ENCODE data around the gene MBD4.

MBD4 gene

GRCh38 chr3:129432671-129433070 is 7.1 kb downstream of the MBD4 start:
- in situ Hi-C loops (cut with MboI; ENCODE audit: low sequenced_read_pairs), result no loop called here

GRCh38 chr3:129432036-129432435 is 7.7 kb downstream of the MBD4 start:
- in situ Hi-C loops (cut with MboI; ENCODE audit: low sequenced_read_pairs), result no loop called here

- in situ Hi-C loops (cut with MboI; ENCODE audit: low sequenced_read_pairs), result no loop called here
Measured at GRCh38 chr3:129429602-129430001, 10.1 kb downstream of the MBD4 start.

GRCh38 chr3:129429080-129429451 is 10.7 kb downstream of the MBD4 start:
- in situ Hi-C loops (cut with MboI; ENCODE audit: low sequenced_read_pairs), result no loop called here

- in situ Hi-C loops (cut with MboI; ENCODE audit: low sequenced_read_pairs), result no loop called here
Measured at GRCh38 chr3:129428376-129429079, 11.2 kb downstream of the MBD4 start, which contains the start of gene EFCAB12. Gene EFCAB12 (minus strand): TSS chr3:129428636. CDS start chr3:129428488, 148 bp downstream.

- in situ Hi-C loops (cut with MboI; ENCODE audit: low sequenced_read_pairs), result no loop called here
Measured at GRCh38 chr3:129428007-129428375, 11.8 kb downstream of the MBD4 start.

GRCh38 chr3:129425619-129426018 is 14.1 kb downstream of the MBD4 start:
- in situ Hi-C loops (cut with MboI; ENCODE audit: low sequenced_read_pairs), result no loop called here

GRCh38 chr3:129425213-129425612 is 14.5 kb downstream of the MBD4 start:
- in situ Hi-C loops (cut with MboI; ENCODE audit: low sequenced_read_pairs), result no loop called here

- in situ Hi-C loops (cut with MboI; ENCODE audit: low sequenced_read_pairs), result no loop called here
Measured at GRCh38 chr3:129424185-129424841, 15.4 kb downstream of the MBD4 start.

GRCh38 chr3:129422897-129423296 is 16.9 kb downstream of the MBD4 start:
- in situ Hi-C loops (cut with MboI; ENCODE audit: low sequenced_read_pairs), result no loop called here

- in situ Hi-C loops (cut with MboI; ENCODE audit: low sequenced_read_pairs), result no loop called here
Measured at GRCh38 chr3:129421988-129422745, 17.6 kb downstream of the MBD4 start.

- in situ Hi-C loops (cut with MboI; ENCODE audit: low sequenced_read_pairs), result no loop called here
Measured at GRCh38 chr3:129421236-129421883, 18.4 kb downstream of the MBD4 start.

GRCh38 chr3:129419476-129419875 is 20.3 kb downstream of the MBD4 start:
- in situ Hi-C loops (cut with MboI; ENCODE audit: low sequenced_read_pairs), result no loop called here

GRCh38 chr3:129418041-129418973 is 21.4 kb downstream of the MBD4 start:
- in situ Hi-C loops (cut with MboI; ENCODE audit: low sequenced_read_pairs), result no loop called here

GRCh38 chr3:129417326-129417725 is 22.4 kb downstream of the MBD4 start:
- in situ Hi-C loops (cut with MboI; ENCODE audit: low sequenced_read_pairs), result no loop called here

GRCh38 chr3:129416415-129416814 is 23.3 kb downstream of the MBD4 start:
- in situ Hi-C loops (cut with MboI; ENCODE audit: low sequenced_read_pairs), result no loop called here

GRCh38 chr3:129415830-129416229 is 23.9 kb downstream of the MBD4 start:
- in situ Hi-C loops (cut with MboI; ENCODE audit: low sequenced_read_pairs), result no loop called here

- in situ Hi-C loops (cut with MboI; ENCODE audit: low sequenced_read_pairs), result no loop called here
Measured at GRCh38 chr3:129415378-129415777, 24.4 kb downstream of the MBD4 start.

GRCh38 chr3:129413687-129414506 is 25.9 kb downstream of the MBD4 start:
- in situ Hi-C loops (cut with MboI; ENCODE audit: low sequenced_read_pairs), result no loop called here
